Frontal cortex (tissue), 4 donors: ENCODE data around the gene GJB3. TPM values are rescaled to one million over a fixed set of nuclear protein-coding genes. Genes with fewer than 3 reads are reported as not detected.

ENCODE experiments used
- DNase-seq, 2 donors: peaks; one replicate each; pipeline ENCODE4 v3.0.0; 2012; ENCODE audit warnings: low spot score in 2 of 2
- FAIRE-seq: peaks from 2 replicates; lab custom pipeline; 2012; peaks lifted over from hg19 to GRCh38; lab: Jason Lieb, UNC
- total RNA-seq: library from RNA; depleted of rRNA; stranded (reverse); fragments of >200 nt; gene quantifications from one replicate; pipeline ENCODE4 v1.2.3, GENCODE V29; 2014
- donor health status: control.
- donor health status: control.
- donor health status: control.

Gene GJB3
- total RNA-seq, 1 donor from 2014 or later = not detected

GRCh38 chr1:34781844-34782391 is 904 bp downstream of the GJB3 start:
- no peak for DNase-seq
- no peak for FAIRE-seq

DNA sequence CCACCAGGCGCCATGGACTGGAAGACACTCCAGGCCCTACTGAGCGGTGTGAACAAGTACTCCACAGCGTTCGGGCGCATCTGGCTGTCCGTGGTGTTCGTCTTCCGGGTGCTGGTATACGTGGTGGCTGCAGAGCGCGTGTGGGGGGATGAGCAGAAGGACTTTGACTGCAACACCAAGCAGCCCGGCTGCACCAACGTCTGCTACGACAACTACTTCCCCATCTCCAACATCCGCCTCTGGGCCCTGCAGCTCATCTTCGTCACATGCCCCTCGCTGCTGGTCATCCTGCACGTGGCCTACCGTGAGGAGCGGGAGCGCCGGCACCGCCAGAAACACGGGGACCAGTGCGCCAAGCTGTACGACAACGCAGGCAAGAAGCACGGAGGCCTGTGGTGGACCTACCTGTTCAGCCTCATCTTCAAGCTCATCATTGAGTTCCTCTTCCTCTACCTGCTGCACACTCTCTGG is 3.8 kb downstream of the GJB3 start:
- no peak for DNase-seq
- FAIRE-seq = no peak

DNA sequence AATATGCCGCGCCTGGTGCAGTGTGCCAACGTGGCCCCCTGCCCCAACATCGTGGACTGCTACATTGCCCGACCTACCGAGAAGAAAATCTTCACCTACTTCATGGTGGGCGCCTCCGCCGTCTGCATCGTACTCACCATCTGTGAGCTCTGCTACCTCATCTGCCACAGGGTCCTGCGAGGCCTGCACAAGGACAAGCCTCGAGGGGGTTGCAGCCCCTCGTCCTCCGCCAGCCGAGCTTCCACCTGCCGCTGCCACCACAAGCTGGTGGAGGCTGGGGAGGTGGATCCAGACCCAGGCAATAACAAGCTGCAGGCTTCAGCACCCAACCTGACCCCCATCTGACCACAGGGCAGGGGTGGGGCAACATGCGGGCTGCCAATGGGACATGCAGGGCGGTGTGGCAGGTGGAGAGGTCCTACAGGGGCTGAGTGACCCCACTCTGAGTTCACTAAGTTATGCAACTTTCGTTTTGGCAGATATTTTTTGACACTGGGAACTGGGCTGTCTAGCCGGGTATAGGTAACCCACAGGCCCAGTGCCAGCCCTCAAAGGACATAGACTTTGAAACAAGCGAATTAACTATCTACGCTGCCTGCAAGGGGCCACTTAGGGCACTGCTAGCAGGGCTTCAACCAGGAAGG is 4.3 kb downstream of the GJB3 start:
- DNase-seq (no peak), FAIRE-seq (no peak)

DNA sequence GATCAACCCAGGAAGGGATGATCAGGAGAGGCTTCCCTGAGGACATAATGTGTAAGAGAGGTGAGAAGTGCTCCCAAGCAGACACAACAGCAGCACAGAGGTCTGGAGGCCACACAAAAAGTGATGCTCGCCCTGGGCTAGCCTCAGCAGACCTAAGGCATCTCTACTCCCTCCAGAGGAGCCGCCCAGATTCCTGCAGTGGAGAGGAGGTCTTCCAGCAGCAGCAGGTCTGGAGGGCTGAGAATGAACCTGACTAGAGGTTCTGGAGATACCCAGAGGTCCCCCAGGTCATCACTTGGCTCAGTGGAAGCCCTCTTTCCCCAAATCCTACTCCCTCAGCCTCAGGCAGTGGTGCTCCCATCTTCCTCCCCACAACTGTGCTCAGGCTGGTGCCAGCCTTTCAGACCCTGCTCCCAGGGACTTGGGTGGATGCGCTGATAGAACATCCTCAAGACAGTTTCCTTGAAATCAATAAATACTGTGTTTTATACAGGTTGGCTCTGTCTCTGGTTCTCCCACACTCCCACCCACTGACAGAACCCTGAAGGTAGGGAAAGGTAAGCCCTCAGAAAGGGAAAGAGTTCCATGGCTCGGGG is 5.0 kb downstream of the GJB3 start:
- no peak for DNase-seq
- no peak for FAIRE-seq

DNA sequence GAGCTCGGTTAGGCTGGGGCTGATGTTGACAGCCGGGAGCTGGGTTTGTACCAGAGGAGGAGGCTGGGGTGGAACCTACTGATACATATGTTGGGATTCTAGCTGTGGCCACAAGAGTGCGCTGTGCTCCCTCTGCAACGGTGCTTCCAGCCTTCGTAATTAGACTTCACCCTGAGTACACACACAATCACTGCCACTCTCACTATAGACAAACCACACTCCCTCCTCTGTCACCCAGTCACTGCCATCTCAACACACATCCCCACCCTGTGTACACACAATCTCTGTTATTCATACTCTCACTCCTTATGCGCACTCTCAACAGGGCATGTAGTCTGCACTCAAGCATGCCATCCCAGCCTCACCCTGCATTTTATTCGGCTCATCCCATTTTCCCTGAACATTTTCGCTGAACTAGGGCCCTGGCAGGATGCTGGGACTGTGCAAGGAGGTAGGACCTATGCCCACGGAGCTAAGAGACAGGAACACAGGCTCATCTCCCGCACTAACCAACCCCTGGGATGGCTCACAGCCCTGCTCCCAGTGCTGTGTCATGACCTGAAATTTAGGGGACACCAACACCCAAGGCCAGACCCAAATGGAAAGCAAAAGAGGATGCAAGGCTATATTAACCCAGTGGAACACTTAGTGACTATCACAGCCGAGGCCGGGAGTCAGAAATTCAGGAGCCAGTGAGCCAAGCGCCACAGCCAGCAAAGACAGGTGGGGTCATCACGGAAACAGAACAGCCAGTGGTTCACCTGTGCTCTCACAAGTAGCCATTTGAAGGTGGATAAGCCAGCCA is 5.7 kb downstream of the GJB3 start:
- FAIRE-seq (peak; percentile 30), DNase-seq (peak; percentile 76 to 84)

DNA sequence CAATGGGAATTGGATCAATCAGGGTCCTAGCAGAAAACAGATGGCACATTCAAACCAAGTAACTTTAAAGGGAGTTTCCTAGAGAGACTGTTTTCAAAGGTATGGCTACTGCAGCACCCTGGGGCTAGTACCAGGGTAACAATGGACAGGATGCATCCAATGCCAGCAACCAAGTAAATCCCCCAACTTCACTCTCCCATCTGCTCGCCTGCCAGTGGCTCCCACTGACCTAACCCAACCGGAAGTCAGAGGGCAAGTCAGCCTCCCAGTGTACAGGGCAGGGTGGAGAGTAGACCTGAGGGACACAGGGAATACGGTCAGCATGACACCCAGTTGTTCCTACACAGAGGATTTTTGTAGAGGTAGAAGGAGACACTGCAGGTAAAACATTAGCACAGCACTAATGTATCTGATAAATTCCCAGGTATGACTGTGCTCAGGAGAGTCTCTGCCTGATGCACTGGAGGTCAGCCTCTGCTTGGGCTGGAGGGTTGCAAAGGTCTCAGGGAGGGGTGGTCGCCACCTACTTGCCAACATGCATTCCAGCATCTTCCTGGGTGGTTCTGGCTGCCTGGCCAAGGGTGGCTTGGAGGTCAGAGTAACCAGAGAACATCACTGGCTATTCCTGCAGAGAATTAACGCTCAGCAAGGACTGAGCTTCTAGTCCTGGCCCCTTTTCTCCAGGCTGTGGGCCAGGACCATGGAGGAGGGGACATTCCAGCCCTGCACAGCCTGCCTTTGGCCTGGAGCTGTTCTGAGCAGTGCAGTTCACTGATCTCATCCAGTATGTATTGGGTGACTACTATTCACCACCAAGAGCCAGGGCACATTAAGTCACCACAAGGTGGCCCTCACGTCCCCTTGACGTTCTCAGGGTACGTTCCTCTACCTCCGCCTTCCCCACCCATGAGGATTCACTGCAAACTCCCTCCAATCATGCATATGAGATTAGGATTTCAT is 6.7 kb downstream of the GJB3 start:
- no peak for FAIRE-seq

GRCh38 chr1:34790985-34791384 is 10.0 kb downstream of the GJB3 start:
- no peak for FAIRE-seq

More for the DNA sequence above, 6.7 kb downstream of the GJB3 start:
- DNase-seq = no peak

GRCh38 chr1:34792424-34792823 is 11.4 kb downstream of the GJB3 start:
- DNase-seq = no peak
- no peak for FAIRE-seq

More at GRCh38 chr1:34790985-34791384, 10.0 kb downstream of the GJB3 start:
- DNase-seq = no peak

DNA sequence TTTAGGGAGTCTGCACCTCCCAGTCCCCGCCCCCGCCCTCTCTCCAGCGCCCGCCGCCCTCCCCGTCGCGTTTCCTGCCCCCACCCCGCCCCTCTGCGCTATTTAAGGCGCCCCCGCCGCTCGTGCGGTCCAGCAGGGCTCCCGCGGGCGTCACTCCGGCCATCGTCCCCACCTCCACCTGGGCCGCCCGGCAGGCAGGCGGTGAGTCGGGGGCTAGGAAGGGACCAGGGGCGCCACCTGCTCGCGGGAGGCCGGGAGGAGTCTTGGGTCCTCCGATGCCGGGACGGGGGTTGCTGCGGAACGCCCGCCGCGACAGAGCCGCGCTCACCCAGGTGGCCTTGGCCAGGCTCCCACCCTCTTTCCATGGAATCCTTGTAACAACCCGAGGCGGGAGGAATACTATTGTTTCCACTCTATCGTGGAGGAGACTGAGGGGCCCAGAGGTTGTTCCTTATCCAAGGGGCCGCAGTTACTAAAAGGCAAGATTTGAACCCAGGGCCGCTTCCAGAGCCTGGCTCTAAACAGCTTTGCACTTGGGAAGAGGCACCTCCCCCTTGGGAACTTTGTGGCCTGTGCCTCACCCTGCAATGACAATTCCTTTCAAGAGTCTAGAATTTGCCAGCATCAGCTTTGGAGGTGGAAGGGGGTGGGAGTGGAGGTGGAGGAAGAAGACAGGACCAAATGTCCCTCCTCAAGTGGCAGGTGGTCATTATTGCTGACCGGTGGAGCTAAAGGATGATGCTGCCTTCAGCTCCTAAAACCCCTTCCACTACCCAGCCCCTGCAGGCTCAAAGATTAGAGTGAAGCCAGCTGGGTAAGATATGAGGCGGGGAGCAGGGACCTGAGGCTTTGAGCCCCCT is 12.1 kb downstream of the GJB3 start, which contains the start of gene GJA4:
Gene GJA4 (plus strand): TSS at position 132 of the 860 bp plus-strand sequence. CDS start 1,215 bp downstream, outside the sequence.
- FAIRE-seq (no peak), DNase-seq (peak in 1 of 2 donors; percentile 58)

GRCh38 chr1:34794001-34794789 is 13.2 kb downstream of the GJB3 start:
- no peak for FAIRE-seq
- no peak for DNase-seq

DNA sequence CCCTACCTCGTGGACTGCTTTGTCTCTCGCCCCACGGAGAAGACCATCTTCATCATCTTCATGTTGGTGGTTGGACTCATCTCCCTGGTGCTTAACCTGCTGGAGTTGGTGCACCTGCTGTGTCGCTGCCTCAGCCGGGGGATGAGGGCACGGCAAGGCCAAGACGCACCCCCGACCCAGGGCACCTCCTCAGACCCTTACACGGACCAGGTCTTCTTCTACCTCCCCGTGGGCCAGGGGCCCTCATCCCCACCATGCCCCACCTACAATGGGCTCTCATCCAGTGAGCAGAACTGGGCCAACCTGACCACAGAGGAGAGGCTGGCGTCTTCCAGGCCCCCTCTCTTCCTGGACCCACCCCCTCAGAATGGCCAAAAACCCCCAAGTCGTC is 13.8 kb downstream of the GJB3 start:
- no peak for FAIRE-seq
- DNase-seq = no peak

- no peak for FAIRE-seq
Observed at GRCh38 chr1:34795916-34796315, 14.9 kb downstream of the GJB3 start.

DNA sequence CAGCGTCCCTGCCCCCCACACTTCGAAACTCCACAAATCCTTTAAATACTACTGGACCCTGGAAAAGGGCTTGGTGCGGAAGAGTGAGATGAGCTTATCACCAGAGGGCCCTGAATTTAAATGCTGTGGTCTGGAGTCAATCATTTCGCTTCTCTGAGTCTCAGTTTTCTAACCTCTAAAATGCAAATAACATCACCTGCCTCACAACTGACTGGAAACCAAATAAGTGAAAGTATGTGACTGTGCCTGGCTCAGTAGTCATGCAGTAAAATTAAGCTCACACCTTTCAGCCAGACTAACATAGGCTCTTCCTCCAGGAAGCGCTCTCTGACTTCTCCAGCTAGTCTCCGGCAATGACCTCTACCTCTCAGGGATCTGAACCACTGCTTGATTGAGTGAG is 16.0 kb downstream of the GJB3 start:
- FAIRE-seq (no peak), DNase-seq (no peak)

More at GRCh38 chr1:34795916-34796315, 14.9 kb downstream of the GJB3 start:
- peak in 1 of 2 donors; percentile 11 for DNase-seq

- DNase-seq = no peak
- FAIRE-seq = no peak
Observed at GRCh38 chr1:34800214-34800613, 19.2 kb downstream of the GJB3 start.

GRCh38 chr1:34803770-34804169 is 22.8 kb downstream of the GJB3 start:
- DNase-seq (no peak), FAIRE-seq (no peak)

DNA sequence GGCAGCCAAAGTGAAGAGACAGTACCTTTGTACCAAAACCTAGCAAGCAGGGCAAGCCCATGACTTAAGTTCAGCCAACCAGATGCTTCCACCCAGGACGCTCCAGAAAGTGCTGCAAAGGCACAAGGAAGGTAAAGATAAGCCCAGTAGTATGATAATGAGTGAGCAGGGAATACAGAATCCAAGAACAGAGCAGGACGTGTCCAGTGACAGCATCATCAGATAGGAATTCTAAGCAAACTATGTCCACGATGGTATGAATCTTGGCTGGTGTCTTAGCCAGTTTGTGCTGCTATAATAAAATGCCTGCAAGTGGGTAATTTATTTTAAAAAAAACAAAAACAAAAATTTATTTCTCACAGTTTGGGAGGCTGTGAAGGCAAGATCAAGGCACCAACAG is 25.4 kb downstream of the GJB3 start:
- DNase-seq = no peak
- no peak for FAIRE-seq

- DNase-seq (no peak), FAIRE-seq (no peak)
Observed at GRCh38 chr1:34808051-34808810, 27.2 kb downstream of the GJB3 start.
